ENCODE measurements around the gene ANK3. TPM values are rescaled to one million over a fixed set of nuclear protein-coding genes. Genes with fewer than 3 reads are reported as not detected.

Gene ANK3
- total RNA-seq, 1 experiment from 2014 or later = 69.6 TPM

GRCh38 chr10:59977486-59977885, 412.2 kb downstream of the ANK3 start:
- Mint-ChIP-seq H3K27ac (no peak overlapping the region), H3K4me3 (no peak overlapping the region), H3K4me1 (peaks cover 7% of the 10 kb centered on the region), H3K27me3 (ENCODE audit: low read depth) (no peaks in the 10 kb centered on the region; the same call in 1 of the 2 replicates), H3K36me3 (peaks cover 25% of the 10 kb centered on the region), H3K9me3 (peaks cover 25% of the 10 kb centered on the region)
- DNase-seq (ENCODE audit: low spot score) = no peak
- ChIA-PET POLR2A (no interaction called here), CTCF (no interaction called here)
- TF ChIP-seq ESRRA (CRISPR knock-in tag; IDR thresholded peaks at IDR 0.05; ENCODE audit: borderline replicate concordance) = no peak
- no peak for TF ChIP-seq MAX (CRISPR knock-in tag; IDR thresholded peaks at IDR 0.05)
- TF ChIP-seq GABPB1 (CRISPR knock-in tag; IDR thresholded peaks at IDR 0.05) = no peak
- no peak for TF ChIP-seq ATF1 (CRISPR knock-in tag; IDR thresholded peaks at IDR 0.05)
- no peak for TF ChIP-seq ZNF425 (CRISPR knock-in tag; conservative IDR thresholded peaks at IDR 0.05)
- no peak for TF ChIP-seq SP1 (CRISPR knock-in tag; conservative IDR thresholded peaks at IDR 0.05)
- no peak for TF ChIP-seq ZNF232 (CRISPR knock-in tag; IDR thresholded peaks at IDR 0.05)
- TF ChIP-seq AFF4 (CRISPR knock-in tag; IDR thresholded peaks at IDR 0.05; ENCODE audit: borderline replicate concordance) = no peak
- TF ChIP-seq ZNF532 (CRISPR knock-in tag; IDR thresholded peaks at IDR 0.05; ENCODE audit: borderline replicate concordance) = no peak
- no peak for TF ChIP-seq ZNF512 (CRISPR knock-in tag; IDR thresholded peaks at IDR 0.05; ENCODE audit: borderline replicate concordance)
- no peak for TF ChIP-seq NR3C1 (CRISPR knock-in tag; conservative IDR thresholded peaks at IDR 0.05; ENCODE audit: low read depth)
- no peak for TF ChIP-seq JAZF1 (CRISPR knock-in tag; IDR thresholded peaks at IDR 0.05)
- TF ChIP-seq MYBL2 (CRISPR knock-in tag; IDR thresholded peaks at IDR 0.05) = no peak
- no peak for TF ChIP-seq NR2C2 (CRISPR knock-in tag; IDR thresholded peaks at IDR 0.05)
- no peak for TF ChIP-seq PREB (CRISPR knock-in tag; IDR thresholded peaks at IDR 0.05; ENCODE audit: borderline replicate concordance)
- no peak for ATAC-seq

All from WTC11 (cell line).